Activated naive CD4-positive, alpha-beta T cell treated with anti-CD3 and anti-CD28 coated beads for 36 hours (primary cell): ENCODE data around the gene LHFPL2. TPM values are rescaled to one million over a fixed set of nuclear protein-coding genes. Genes with fewer than 3 reads are reported as not detected.
"Not testable (repeated sequence)": the region's sequence is repeated elsewhere in the genome, so short reads cannot be mapped to it uniquely, and the experiment has no call there.

Source experiments
- CTCF ChIA-PET: fragments of 350-600 bp; sonication (Branson Sonifier 250); formaldehyde crosslinking; loops from one replicate; lab custom pipeline; 2021; ENCODE audit warnings: antibody characterized with exemption; lab: Charles Lee
- DNase-seq: peaks from one replicate; pipeline ENCODE4 v3.0.0-alpha.2; 2020
- H3K27ac Mint-ChIP-seq: one replicate; pipeline ENCODE4 v1.8.0; 2021; ENCODE audit warnings: mild to moderate bottlenecking, mixed read lengths
- H3K27me3 Mint-ChIP-seq: one replicate; pipeline ENCODE4 v1.8.0; 2021; ENCODE audit warnings: low read depth, mixed read lengths
- H3K36me3 Mint-ChIP-seq: one replicate; pipeline ENCODE4 v1.8.0; 2021; ENCODE audit warnings: low read depth, mixed read lengths
- H3K4me1 Mint-ChIP-seq: one replicate; pipeline ENCODE4 v1.8.0; 2021; ENCODE audit warnings: low read depth, mixed read lengths
- H3K4me3 Mint-ChIP-seq: one replicate; pipeline ENCODE4 v1.8.0; 2021; ENCODE audit warnings: mild to moderate bottlenecking, moderate library complexity, mixed read lengths
- H3K9me3 Mint-ChIP-seq: one replicate; pipeline ENCODE4 v1.8.0; 2021; ENCODE audit warnings: mixed read lengths
- intact Hi-C: fragments of 100-400 bp; cut with micrococcal nuclease; formaldehyde crosslinking; loops from one replicate; pipeline ENCODE4 v1.15.1; 2023
- total RNA-seq, 2 experiments: library from RNA; stranded (reverse); gene quantifications; one replicate each; pipeline ENCODE4 v1.2.3, GENCODE V29; 2021

The LHFPL2 gene
- total RNA-seq, 2 experiments from 2014 or later: not detected

DNA sequence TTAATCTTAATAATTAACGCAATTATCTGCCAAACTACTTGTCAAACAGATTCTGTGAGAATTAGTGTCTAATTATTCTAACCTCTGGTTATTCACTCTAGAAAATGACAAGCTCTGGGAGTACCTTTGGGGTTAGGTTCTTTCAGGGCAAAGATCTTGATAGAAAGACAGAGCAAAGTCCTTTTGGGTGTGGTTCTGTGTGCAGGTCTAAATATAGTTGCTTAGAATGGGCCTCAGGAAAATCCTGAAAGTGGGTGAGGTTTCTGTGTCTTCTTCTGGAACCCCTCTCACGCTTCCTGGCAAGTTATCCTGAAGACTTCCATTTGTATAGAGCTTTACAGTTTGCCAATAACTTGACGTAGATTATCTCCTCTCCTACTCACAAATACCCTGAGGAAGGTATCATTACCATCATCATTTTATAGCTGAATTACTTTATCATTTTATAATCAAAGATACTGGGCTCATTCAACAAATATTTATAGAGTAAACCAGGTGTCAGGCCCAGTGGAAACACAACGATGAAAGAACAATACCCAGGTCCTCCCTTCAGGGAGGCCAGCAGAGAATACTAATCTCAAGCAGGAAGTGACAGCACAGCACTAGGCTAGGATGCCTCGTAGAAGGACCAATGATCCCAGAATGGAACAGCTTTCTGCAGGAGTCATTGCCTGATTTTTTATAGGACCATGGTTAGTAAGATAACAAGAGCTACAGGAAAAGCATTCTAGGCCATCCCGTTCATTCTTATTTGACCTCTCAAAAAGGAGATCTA lies 27.6 kb upstream of the LHFPL2 start:
- peaks cover 6% of the 10 kb centered on the region for H3K27me3 Mint-ChIP-seq
- no peak for DNase-seq
- no peaks in the 10 kb centered on the region for H3K4me1 Mint-ChIP-seq
- intact Hi-C loops: no loop called here
- no peak overlapping the region for H3K4me3 Mint-ChIP-seq
- H3K27ac Mint-ChIP-seq: no peak overlapping the region
- CTCF ChIA-PET: no interaction called here
- H3K36me3 Mint-ChIP-seq: no peaks in the 10 kb centered on the region
- H3K9me3 Mint-ChIP-seq: no peaks in the 10 kb centered on the region

DNA sequence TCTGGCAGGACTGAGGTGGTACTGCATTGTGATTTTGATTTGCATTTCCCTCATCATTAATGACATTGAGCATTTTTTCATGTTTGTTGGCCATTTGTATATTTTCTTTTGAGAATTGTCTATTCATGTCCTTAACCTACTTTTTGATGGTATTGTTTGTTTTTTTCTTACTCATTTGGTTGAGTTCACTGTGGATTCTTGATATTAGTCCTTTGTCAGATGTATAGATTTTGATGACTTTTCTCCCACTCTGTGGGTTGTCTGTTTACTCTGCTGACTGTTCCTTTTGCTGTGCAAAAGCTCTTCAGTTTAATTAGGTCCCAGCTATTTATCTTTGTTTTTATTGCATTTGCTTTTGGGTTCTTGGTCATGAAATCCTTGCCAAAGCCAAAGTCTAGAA lies 25.3 kb upstream of the LHFPL2 start:
- intact Hi-C loops, H3K4me1 Mint-ChIP-seq, CTCF ChIA-PET, H3K36me3 Mint-ChIP-seq, DNase-seq, H3K27ac Mint-ChIP-seq, H3K27me3 Mint-ChIP-seq, H3K4me3 Mint-ChIP-seq, H3K9me3 Mint-ChIP-seq: not testable (repeated sequence)

DNA sequence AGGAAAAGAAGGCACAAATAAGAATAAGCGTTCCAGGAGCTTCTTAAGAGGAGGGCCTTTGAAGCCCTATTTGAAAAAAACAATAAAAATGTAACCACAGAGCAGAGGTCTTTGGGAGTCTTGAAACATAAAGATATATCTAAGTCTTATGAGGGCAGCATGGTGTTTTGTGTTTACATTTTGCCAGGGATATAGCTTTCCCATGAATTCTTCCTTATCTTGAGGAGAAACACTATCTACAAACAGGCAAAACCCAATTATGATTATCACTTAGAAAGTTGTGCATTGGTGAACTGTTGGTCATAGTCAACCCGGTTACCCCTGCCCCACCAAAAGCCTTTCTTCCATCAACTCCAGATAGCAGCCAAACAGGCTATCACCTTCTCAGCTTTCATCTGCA lies 23.6 kb upstream of the LHFPL2 start:
- CTCF ChIA-PET: no interaction called here
- Mint-ChIP-seq H3K27me3 (peaks cover 14% of the 10 kb centered on the region), H3K36me3 (no peaks in the 10 kb centered on the region), H3K27ac (no peak overlapping the region), H3K4me3 (no peak overlapping the region), H3K4me1 (no peaks in the 10 kb centered on the region), H3K9me3 (no peaks in the 10 kb centered on the region)
- intact Hi-C loops: no loop called here
- DNase-seq: no peak

DNA sequence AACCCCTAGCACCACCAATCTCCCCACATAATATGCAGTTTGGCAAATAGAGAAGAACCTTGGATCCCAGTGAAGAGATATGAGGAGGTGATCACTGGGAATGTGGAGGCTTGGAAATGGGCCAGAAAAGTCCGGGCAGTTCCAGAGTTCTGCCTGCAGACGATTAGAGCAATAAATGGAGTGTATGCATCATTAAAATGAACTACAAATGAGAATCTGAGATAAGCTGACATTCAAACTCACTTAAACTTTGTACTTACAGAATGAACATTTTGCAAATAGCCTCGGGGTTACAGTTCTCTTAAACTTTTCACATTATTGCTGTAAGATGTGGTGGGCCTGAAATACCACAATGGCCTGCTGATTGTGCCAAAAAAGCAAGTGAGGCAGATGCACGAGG lies 23.0 kb upstream of the LHFPL2 start:
- intact Hi-C loops: no loop called here
- Mint-ChIP-seq H3K27ac (no peak overlapping the region), H3K4me3 (no peak overlapping the region)

DNA sequence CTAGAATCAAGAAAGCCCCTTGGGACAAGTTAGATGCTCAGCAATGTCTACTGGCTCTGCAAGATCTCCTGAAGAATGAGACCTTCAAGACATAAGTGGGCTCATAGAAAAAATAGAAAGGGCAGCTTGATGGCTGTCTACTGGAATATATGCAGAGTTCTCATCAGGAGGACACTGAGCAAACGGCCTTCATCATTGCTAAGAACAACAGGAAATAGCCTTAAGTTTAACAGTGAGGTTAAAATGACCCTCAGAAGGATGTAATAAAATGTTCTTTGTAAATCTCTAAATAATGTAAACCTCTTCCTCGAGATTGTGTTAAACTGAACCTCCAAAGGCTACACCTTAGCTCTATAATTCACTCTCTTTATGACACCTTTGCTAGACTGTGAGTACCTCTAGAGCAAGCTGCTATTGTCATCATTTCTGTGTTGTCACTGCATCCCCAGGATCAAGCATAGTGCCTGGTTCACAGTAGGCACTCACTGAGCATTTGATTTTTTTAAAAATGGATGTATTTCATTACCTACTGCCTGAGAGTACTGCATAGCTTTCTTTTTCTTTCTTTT lies 22.2 kb upstream of the LHFPL2 start:
- Mint-ChIP-seq H3K4me3 (no peak overlapping the region), H3K27me3 (peaks cover 16% of the 10 kb centered on the region), H3K9me3 (no peaks in the 10 kb centered on the region), H3K27ac (no peak overlapping the region), H3K4me1 (no peaks in the 10 kb centered on the region), H3K36me3 (no peaks in the 10 kb centered on the region)
- intact Hi-C loops: no loop called here
- no peak for DNase-seq
- CTCF ChIA-PET: no interaction called here

More for the DNA sequence above, 23.0 kb upstream of the LHFPL2 start:
- peaks cover 15% of the 10 kb centered on the region for H3K27me3 Mint-ChIP-seq
- H3K36me3 Mint-ChIP-seq: no peaks in the 10 kb centered on the region
- no peaks in the 10 kb centered on the region for H3K4me1 Mint-ChIP-seq
- DNase-seq: no peak
- CTCF ChIA-PET: no interaction called here
- H3K9me3 Mint-ChIP-seq: no peaks in the 10 kb centered on the region

DNA sequence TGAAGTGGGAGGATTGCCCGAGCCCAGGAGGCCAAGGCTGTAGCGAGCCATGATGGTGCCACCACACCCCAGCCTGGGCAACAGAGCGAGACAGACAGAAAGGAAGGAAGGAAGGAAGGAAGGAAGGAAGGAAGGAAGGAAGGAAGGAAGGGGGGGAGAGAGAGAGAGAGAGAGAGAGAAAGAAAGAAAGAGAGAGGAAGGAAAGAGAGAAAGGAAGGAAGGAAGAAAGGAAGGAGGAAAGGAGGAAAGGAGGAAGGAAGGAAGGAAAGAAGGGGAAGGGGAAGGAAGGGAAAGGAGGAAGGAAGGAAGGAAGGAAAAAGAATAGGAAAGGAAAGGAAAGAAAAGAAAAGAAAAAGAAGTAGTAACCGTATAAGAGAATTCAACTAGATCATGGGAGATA lies 20.8 kb upstream of the LHFPL2 start:
- DNase-seq: no peak
- Mint-ChIP-seq H3K9me3 (no peaks in the 10 kb centered on the region), H3K4me1 (no peaks in the 10 kb centered on the region), H3K36me3 (no peaks in the 10 kb centered on the region), H3K4me3 (no peak overlapping the region), H3K27ac (no peak overlapping the region), H3K27me3 (peaks cover 16% of the 10 kb centered on the region)
- CTCF ChIA-PET: no interaction called here
- intact Hi-C loops: no loop called here

DNA sequence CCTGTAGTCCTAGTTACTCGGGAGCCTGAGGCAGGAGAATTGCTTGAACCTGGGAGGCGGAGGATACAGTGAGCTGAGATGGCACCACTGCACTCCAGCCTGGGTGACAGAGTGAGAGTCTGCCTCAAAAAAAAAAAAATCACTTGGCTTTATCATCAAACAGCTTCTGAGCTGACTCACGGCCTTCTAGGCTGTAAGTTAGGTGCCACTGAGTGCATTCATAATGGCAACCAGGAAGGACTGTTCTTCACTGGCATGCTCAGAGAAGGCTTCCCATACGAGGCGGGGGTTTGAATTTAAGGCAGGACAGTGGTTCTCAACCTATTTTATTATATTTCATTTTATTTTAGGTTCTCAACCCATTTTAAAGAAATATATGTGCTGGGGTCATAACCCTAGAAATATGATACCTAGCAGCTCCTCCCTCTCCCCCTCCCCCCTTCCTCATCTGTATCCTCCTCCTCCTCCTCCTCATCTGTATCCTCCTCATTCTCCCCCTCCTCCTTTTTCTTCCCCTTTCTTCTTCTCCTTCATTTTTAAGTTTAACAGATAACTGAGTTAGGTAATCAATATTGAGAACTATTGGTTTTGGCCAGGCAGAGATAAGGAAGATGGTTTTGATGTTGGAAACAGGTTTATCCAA lies 19.0 kb upstream of the LHFPL2 start:
- Mint-ChIP-seq H3K4me3 (no peak overlapping the region), H3K27me3 (peaks cover 12% of the 10 kb centered on the region), H3K4me1 (no peaks in the 10 kb centered on the region), H3K36me3 (no peaks in the 10 kb centered on the region), H3K27ac (no peak overlapping the region), H3K9me3 (no peaks in the 10 kb centered on the region)
- CTCF ChIA-PET: no interaction called here
- DNase-seq: no peak
- intact Hi-C loops: no loop called here

DNA sequence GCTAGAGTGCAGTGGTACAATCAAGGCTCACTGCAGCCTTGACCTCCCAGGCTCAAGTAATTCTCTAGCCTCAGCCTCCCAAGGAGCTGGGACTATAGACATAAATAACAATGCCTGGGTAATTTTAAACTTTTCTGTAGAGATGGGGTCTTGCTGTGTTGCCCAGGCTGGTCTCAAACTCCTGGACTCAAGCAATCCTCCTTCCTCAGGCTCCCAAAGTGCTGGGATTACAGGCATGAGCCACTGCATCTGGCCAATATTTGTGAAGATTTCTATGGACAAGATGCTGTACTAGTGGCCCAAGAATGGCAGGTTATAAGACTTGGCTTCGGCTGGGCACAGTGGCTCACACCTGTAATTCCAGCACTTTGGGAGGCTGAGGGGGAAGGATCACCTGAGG lies 18.4 kb upstream of the LHFPL2 start:
- intact Hi-C loops, DNase-seq, H3K4me3 Mint-ChIP-seq, H3K9me3 Mint-ChIP-seq, H3K36me3 Mint-ChIP-seq, H3K4me1 Mint-ChIP-seq, CTCF ChIA-PET, H3K27ac Mint-ChIP-seq: not testable (repeated sequence)
- H3K27me3 Mint-ChIP-seq: peaks cover 12% of the 10 kb centered on the region

DNA sequence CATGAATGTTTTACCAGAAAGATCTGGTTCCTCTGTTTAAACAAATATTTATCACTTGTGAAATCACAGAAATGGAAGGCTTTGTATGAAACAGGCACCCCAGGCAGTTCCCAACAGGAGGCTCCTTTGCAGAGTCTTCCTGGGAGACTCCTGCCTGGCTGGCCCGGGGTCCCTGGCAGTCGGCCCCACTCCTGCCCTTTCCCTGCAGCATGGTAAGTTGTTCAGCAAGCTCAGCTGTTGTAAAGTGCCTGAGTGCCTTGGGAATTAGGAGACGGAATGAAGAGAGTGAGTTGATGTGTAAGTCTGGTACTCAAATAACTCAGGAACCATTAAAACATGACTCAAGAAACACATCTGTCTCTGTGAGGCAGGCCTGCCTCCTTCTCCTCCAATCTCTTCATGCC lies 17.5 kb upstream of the LHFPL2 start:
- no peak for DNase-seq
- H3K4me3 Mint-ChIP-seq: no peak overlapping the region
- peaks cover 12% of the 10 kb centered on the region for H3K27me3 Mint-ChIP-seq
- CTCF ChIA-PET: no interaction called here
- H3K4me1 Mint-ChIP-seq: no peaks in the 10 kb centered on the region
- no peaks in the 10 kb centered on the region for H3K36me3 Mint-ChIP-seq
- intact Hi-C loops: no loop called here
- H3K27ac Mint-ChIP-seq: no peak overlapping the region
- H3K9me3 Mint-ChIP-seq: no peaks in the 10 kb centered on the region

DNA sequence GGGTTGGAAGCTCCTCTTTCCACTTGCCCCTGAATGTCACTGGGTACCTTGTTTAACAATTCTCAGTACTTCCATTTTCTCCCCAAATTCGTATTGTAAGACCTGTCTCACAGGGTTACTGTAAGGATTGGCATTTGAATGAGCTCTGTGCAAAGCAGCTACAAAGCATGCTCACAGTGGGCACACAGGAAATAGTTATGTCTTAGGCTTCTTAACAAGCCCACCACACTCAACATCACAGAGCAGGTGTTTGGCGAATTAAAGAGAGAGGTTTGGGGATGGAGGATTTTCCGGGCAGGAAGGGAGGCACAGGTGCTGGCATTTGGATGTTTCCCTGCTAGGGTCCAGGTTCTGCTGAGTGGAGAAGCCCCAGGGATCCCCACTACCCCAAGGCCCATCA lies 17.0 kb upstream of the LHFPL2 start:
- Mint-ChIP-seq H3K27me3 (peaks cover 12% of the 10 kb centered on the region), H3K27ac (no peak overlapping the region), H3K4me1 (no peaks in the 10 kb centered on the region), H3K36me3 (no peaks in the 10 kb centered on the region), H3K4me3 (no peak overlapping the region), H3K9me3 (no peaks in the 10 kb centered on the region)
- CTCF ChIA-PET: no interaction called here
- DNase-seq: no peak
- intact Hi-C loops: no loop called here

DNA sequence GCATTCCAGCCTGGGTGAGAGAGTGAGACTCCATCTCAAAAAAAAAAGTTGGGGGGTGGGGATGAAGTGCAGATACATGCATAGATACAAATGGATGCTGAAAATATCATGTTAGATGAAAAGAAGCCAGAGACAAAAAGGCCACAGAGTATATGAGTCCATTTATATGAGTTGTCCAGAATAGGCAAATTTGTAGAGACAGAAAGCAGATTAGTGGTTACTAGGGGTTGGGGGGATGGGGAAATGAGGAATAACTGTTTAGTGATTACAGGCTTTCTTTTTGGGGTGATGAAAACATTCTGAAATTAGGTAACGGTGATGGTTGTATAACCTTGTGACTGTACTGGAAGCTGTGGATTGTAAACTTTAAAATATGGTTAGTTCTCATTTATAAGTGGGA lies 13.8 kb upstream of the LHFPL2 start:
- intact Hi-C loops: no loop called here
- H3K27ac Mint-ChIP-seq: no peak overlapping the region
- no peak for DNase-seq
- CTCF ChIA-PET: interaction anchor here (0.6 kb wide), 1 partner anchor 20 kb away, joined by 3 read pairs; no protein-coding TSS in a partner anchor
- H3K9me3 Mint-ChIP-seq: no peaks in the 10 kb centered on the region
- no peak overlapping the region for H3K4me3 Mint-ChIP-seq
- H3K27me3 Mint-ChIP-seq: peaks cover 7% of the 10 kb centered on the region
- no peaks in the 10 kb centered on the region for H3K4me1 Mint-ChIP-seq
- H3K36me3 Mint-ChIP-seq: no peaks in the 10 kb centered on the region

DNA sequence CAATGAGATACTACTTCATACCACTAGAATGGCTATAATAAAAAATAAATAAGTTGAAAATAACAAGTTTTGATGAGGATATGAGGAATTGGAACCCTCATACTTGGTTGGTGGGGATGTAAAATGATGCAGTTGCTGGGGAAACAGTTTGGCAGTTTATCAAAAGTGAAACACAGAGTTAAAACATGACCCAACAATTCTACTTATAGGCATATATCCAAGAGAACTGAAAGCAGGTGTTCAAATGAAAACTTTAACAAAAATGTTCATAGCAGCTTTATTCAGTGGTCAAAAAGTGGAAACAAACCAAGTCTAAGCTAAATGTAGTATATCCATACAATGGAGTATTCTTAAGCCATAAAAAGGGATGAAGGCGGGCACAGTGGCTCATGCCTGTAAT lies 13.1 kb upstream of the LHFPL2 start:
- CTCF ChIA-PET: no interaction called here
- H3K27ac Mint-ChIP-seq: no peak overlapping the region
- DNase-seq: no peak
- H3K4me1 Mint-ChIP-seq: no peaks in the 10 kb centered on the region
- H3K4me3 Mint-ChIP-seq: no peak overlapping the region
- H3K36me3 Mint-ChIP-seq: no peaks in the 10 kb centered on the region
- H3K27me3 Mint-ChIP-seq: peaks cover 8% of the 10 kb centered on the region
- intact Hi-C loops: no loop called here
- no peaks in the 10 kb centered on the region for H3K9me3 Mint-ChIP-seq

DNA sequence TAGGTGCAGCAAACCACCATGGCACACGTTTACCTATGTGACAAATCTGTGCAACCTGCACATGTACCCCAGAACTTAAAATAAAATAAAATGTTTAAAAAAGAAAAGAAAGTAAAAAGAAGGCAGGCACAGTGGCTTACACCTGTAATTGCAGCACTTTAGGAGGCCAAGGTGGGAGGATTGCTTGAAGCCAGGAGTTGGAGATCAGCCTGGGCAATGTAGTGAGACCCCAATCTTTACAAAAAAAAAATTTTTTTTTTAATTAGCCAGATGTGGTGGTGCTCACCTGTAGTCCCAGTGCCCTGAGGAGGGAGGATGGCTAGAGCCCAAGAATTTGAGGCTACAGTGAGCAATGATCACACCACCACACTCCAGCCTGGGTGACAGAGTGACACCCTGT lies 12.5 kb upstream of the LHFPL2 start:
- H3K9me3 Mint-ChIP-seq: no peaks in the 10 kb centered on the region
- DNase-seq: no peak
- CTCF ChIA-PET: no interaction called here
- H3K36me3 Mint-ChIP-seq: no peaks in the 10 kb centered on the region
- no peaks in the 10 kb centered on the region for H3K4me1 Mint-ChIP-seq
- no peak overlapping the region for H3K27ac Mint-ChIP-seq
- peaks cover 9% of the 10 kb centered on the region for H3K27me3 Mint-ChIP-seq
- H3K4me3 Mint-ChIP-seq: no peak overlapping the region
- intact Hi-C loops: no loop called here
